HepG2 (cell line): ENCODE results near the gene FOXK2. TPM values are rescaled to one million over a fixed set of nuclear protein-coding genes. Genes with fewer than 3 reads are reported as not detected.

Experiments used
- CBX1 ChIP-seq: IDR thresholded peaks from one replicate; pipeline ENCODE4 v1.6.1; 2016; ENCODE audit warnings: antibody characterized with exemption, low read depth
- FOXM1 ChIP-seq: sonication (generic); formaldehyde crosslinking; IDR thresholded peaks from 2 replicates; pipeline ENCODE4 v1.5.0; 2020; ENCODE audit warnings: missing genetic modification reagents
- HNF4G ChIP-seq, 2 experiments: sonication (generic) in 1 of 2; formaldehyde crosslinking in 1 of 2; IDR thresholded peaks; 2 replicates each; pipeline versions ENCODE4 v1.4.0 to v1.6.1; 2011 to 2020; ENCODE audit warnings: borderline replicate concordance in 2 of 2, low read depth in 2 of 2, mild to moderate bottlenecking in 2 of 2, low read length in 1 of 2, missing genetic modification reagents in 1 of 2, moderate library complexity in 1 of 2
- KLF9 ChIP-seq: IDR thresholded peaks from 2 replicates; pipeline ENCODE4 v1.6.1; 2016; ENCODE audit warnings: low read depth
- RAD21 ChIP-seq: fragments of 450-650 bp; formaldehyde crosslinking; IDR thresholded peaks from 2 replicates; pipeline ENCODE4 v1.5.0; 2020; ENCODE audit warnings: mild to moderate bottlenecking
- SNAPC2 ChIP-seq: sonication (generic); formaldehyde crosslinking; IDR thresholded peaks from 2 replicates; pipeline ENCODE4 v1.8.1; 2022; ENCODE audit warnings: mild to moderate bottlenecking, missing genetic modification reagents
- SP5 ChIP-seq: IDR thresholded peaks from 2 replicates; pipeline ENCODE4 v1.6.1; 2016; ENCODE audit warnings: low read depth, borderline replicate concordance
- SRY ChIP-seq: sonication (generic); formaldehyde crosslinking; IDR thresholded peaks from 2 replicates; pipeline ENCODE4 v1.8.0; 2022; ENCODE audit warnings: mild to moderate bottlenecking, missing genetic modification reagents
- TBL1XR1 ChIP-seq: fragments of 150-350 bp; IDR thresholded peaks from 2 replicates; pipeline ENCODE4 v1.6.1; 2014; ENCODE audit warnings: borderline replicate concordance, low read length; ENCODE audit not compliant: partially characterized antibody
- ZBTB1 ChIP-seq: sonication (generic); formaldehyde crosslinking; IDR thresholded peaks from 2 replicates; pipeline ENCODE4 v1.4.0; 2020; ENCODE audit warnings: missing genetic modification reagents, borderline replicate concordance
- ZMAT5 ChIP-seq: sonication (generic); formaldehyde crosslinking; IDR thresholded peaks from 2 replicates; pipeline ENCODE4 v1.5.0; 2020; ENCODE audit warnings: mild to moderate bottlenecking, low read depth, missing genetic modification reagents, borderline replicate concordance
- ZNF10 ChIP-seq: sonication (generic); formaldehyde crosslinking; IDR thresholded peaks from 2 replicates; pipeline ENCODE4 v1.4.0; 2020; ENCODE audit warnings: mild to moderate bottlenecking, low read depth, missing genetic modification reagents, borderline replicate concordance
- ZNF441 ChIP-seq: sonication (generic); formaldehyde crosslinking; IDR thresholded peaks from 2 replicates; pipeline ENCODE4 v1.7.0; 2021; ENCODE audit warnings: missing genetic modification reagents, borderline replicate concordance
- ZNF446 ChIP-seq: sonication (generic); formaldehyde crosslinking; IDR thresholded peaks from 2 replicates; pipeline ENCODE4 v1.5.0; 2020; ENCODE audit warnings: mild to moderate bottlenecking, missing genetic modification reagents
- ZNF549 ChIP-seq: sonication (generic); formaldehyde crosslinking; IDR thresholded peaks from 2 replicates; pipeline ENCODE4 v1.5.0; 2020; ENCODE audit warnings: missing genetic modification reagents
- ZNF589 ChIP-seq: sonication (generic); formaldehyde crosslinking; conservative IDR thresholded peaks from 2 replicates; pipeline ENCODE4 v1.8.0; 2022; ENCODE audit warnings: mild to moderate bottlenecking, moderate library complexity, missing genetic modification reagents
- ZSCAN31 ChIP-seq: sonication (generic); formaldehyde crosslinking; IDR thresholded peaks from 2 replicates; pipeline ENCODE4 v1.5.0; 2020; ENCODE audit warnings: low read depth, mild to moderate bottlenecking, missing genetic modification reagents
- polyA plus RNA-seq, 8 experiments: library from polyadenylated mRNA; depleted of rRNA in 3 of 8; stranded (reverse) in 7 of 8; unstranded in 1 of 8; fragments of >200 nt; fragmentation: Illumina TruSeq in 4 of 8; extraction: Trizol in 4 of 8; gene quantifications; 2 replicates each; pipeline versions ENCODE4 v1.2.1 to v1.2.3, GENCODE V29; 2011 to 2016; ENCODE audit warnings: low read depth in 4 of 8, missing spikeins in 1 of 8, mixed read lengths in 1 of 8; ENCODE audit not compliant: insufficient read depth in 1 of 8
- total RNA-seq, 5 experiments: library from RNA; depleted of rRNA; stranded (reverse); fragments of >200 nt; fragmentation: Illumina TruSeq; extraction: Trizol; gene quantifications; 2 replicates each; pipeline ENCODE4 v1.2.3, GENCODE V29; 2016; ENCODE audit warnings: low read depth in 1 of 5
- TF ChIP-seq, protein P1 (sequence below): sonication (generic); formaldehyde crosslinking; IDR thresholded peaks from 2 replicates; pipeline ENCODE4; 2020; ENCODE audit warnings: missing genetic modification reagents, mild to moderate bottlenecking, borderline replicate concordance
- TF ChIP-seq, protein P2 (sequence below): IDR thresholded peaks from 2 replicates; pipeline ENCODE4 v1.6.1; 2016; ENCODE audit warnings: low read depth, borderline replicate concordance
- TF ChIP-seq, protein P3 (sequence below): sonication (generic); formaldehyde crosslinking; IDR thresholded peaks from 2 replicates; pipeline ENCODE4 v1.5.0; 2020; ENCODE audit warnings: missing genetic modification reagents, mild to moderate bottlenecking, borderline replicate concordance

FOXK2 gene
- total and polyA plus RNA-seq, 2 of the 13 experiments (the other 11 are each of a cell fraction or from before 2014, with no cell fraction given), result 67.1 to 67.2 TPM

DNA sequence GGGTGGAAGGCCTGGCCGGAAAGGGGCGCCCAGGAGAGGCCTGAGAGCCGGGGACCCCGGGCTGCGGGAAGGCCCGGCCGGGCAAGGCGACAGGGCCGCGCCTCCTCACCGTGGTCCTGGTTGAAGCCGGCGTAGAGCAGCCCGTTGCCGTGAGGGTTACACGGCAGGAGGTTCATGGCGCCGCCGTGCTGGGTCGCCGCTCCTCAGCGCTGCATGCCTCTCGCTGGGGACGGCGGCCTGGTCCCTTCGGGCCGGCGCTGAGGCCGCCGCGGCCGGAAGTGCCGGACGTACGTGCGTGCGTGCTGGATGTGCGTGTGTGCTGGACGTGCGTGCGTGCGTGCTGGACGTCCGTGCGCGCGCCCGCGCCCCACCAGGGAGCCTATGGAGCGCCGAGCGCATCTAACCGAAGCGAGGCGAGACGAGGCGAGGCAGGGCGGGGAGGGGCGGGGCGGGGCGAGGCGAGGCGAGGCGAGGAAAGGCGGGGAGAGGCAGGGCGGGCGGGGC, 128.7 kb downstream of the FOXK2 start, which contains the start of gene WDR45B (continued):
- no peak for TF ChIP-seq ZMAT5 (CRISPR knock-in tag)
- peak; percentile 53; the same call in 1 of the 2 replicates for TF ChIP-seq SP5 (CRISPR knock-in tag)
- no peak for TF ChIP-seq FOXM1 (CRISPR knock-in tag)
- TF ChIP-seq, protein P1, sequence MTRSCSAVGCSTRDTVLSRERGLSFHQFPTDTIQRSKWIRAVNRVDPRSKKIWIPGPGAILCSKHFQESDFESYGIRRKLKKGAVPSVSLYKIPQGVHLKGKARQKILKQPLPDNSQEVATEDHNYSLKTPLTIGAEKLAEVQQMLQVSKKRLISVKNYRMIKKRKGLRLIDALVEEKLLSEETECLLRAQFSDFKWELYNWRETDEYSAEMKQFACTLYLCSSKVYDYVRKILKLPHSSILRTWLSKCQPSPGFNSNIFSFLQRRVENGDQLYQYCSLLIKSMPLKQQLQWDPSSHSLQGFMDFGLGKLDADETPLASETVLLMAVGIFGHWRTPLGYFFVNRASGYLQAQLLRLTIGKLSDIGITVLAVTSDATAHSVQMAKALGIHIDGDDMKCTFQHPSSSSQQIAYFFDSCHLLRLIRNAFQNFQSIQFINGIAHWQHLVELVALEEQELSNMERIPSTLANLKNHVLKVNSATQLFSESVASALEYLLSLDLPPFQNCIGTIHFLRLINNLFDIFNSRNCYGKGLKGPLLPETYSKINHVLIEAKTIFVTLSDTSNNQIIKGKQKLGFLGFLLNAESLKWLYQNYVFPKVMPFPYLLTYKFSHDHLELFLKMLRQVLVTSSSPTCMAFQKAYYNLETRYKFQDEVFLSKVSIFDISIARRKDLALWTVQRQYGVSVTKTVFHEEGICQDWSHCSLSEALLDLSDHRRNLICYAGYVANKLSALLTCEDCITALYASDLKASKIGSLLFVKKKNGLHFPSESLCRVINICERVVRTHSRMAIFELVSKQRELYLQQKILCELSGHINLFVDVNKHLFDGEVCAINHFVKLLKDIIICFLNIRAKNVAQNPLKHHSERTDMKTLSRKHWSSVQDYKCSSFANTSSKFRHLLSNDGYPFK (CRISPR knock-in tag), result peak; percentile 76
- TF ChIP-seq, protein P2, sequence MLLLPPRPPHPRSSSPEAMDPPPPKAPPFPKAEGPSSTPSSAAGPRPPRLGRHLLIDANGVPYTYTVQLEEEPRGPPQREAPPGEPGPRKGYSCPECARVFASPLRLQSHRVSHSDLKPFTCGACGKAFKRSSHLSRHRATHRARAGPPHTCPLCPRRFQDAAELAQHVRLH (CRISPR knock-in tag), result peak; percentile 71; the same call in 1 of the 2 replicates
- 0 out of 2 replicates have a peak, but pooled peaks have one; percentile 20 for TF ChIP-seq ZNF441 (CRISPR knock-in tag)
- TF ChIP-seq ZSCAN31, result peak; percentile 78
- peak; percentile 86; the same call in 1 of the 2 replicates for TF ChIP-seq SRY (CRISPR knock-in tag)
- TF ChIP-seq SNAPC2 (CRISPR knock-in tag), result peak; percentile 89; the same call in 1 of the 2 replicates
- TF ChIP-seq ZNF446 (CRISPR knock-in tag), result peak; percentile 93
- no peak for TF ChIP-seq HNF4G (IDR thresholded peaks at IDR 0.05; ENCODE audit: borderline replicate concordance, low read depth, low read length)
- no peak; the same call in 1 of the 2 replicates for TF ChIP-seq HNF4G (CRISPR knock-in tag; IDR thresholded peaks at IDR 0.05; ENCODE audit: borderline replicate concordance, low read depth)
- peak; percentile 16 for TF ChIP-seq CBX1
- no peak for TF ChIP-seq ZNF10 (CRISPR knock-in tag)
- TF ChIP-seq, protein P3, sequence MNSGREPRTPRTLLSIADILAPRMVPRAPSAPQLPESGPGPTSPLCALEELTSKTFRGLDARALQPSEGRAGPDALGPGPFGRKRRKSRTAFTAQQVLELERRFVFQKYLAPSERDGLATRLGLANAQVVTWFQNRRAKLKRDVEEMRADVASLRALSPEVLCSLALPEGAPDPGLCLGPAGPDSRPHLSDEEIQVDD (CRISPR knock-in tag), result no peak; the same call in 1 of the 2 replicates
- no peak for TF ChIP-seq ZBTB1 (CRISPR knock-in tag)
- no peak for TF ChIP-seq KLF9 (CRISPR knock-in tag)
- TF ChIP-seq ZNF589, result peak; percentile 75
- peak; percentile 66 for TF ChIP-seq TBL1XR1
- no peak for TF ChIP-seq ZNF549 (CRISPR knock-in tag)
- TF ChIP-seq RAD21 (CRISPR knock-in tag), result peak; percentile 39
